Testis (tissue), 3 donors: ENCODE data around the gene KLK12. TPM values are rescaled to one million over a fixed set of nuclear protein-coding genes. Genes with fewer than 3 reads are reported as not detected.

Experiments used
- DNase-seq: peaks from one replicate; pipeline ENCODE4 v3.0.0-alpha.2; 2019
- H3K27ac ChIP-seq, 2 donors: fragments of 200-600 bp; sonication (generic); one replicate each; pipeline ENCODE4 v1.5.1; 2019
- H3K27me3 ChIP-seq: fragments of 200-600 bp; sonication (generic); one replicate; pipeline ENCODE4 v1.5.1; 2019
- H3K36me3 ChIP-seq: fragments of 200-600 bp; sonication (generic); one replicate; pipeline ENCODE4 v1.5.1; 2017; ENCODE audit warnings: low read depth; ENCODE audit errors: missing control alignments
- H3K4me1 ChIP-seq: fragments of 200-600 bp; sonication (generic); one replicate; pipeline ENCODE4 v1.5.1; 2019
- H3K4me3 ChIP-seq, 2 donors: fragments of 200-600 bp; sonication (generic); one replicate each; pipeline ENCODE4 v1.5.1; 2017 to 2019
- H3K9me3 ChIP-seq: fragments of 200-600 bp; sonication (generic); one replicate; pipeline ENCODE4 v1.5.1; 2017
- CTCF ChIP-seq, 3 experiments: fragments of 450-650 bp in 2 of 3; fragments of 200-600 bp in 1 of 3; sonication (generic) in 1 of 3; IDR thresholded peaks; one replicate each; pipeline ENCODE4 v1.5.1; 2016 to 2019; ENCODE audit warnings: antibody characterized with exemption in 3 of 3, mild to moderate bottlenecking in 2 of 3, moderate library complexity in 1 of 3
- POLR2A ChIP-seq: fragments of 450-650 bp; IDR thresholded peaks from one replicate; pipeline ENCODE4 v1.6.1; 2017; ENCODE audit warnings: antibody characterized with exemption, mild to moderate bottlenecking, moderate library complexity
- WGBS, 2 donors: methylation state at CpG; one replicate each; pipeline ENCODE4 v1.1.5; 2018; 5-methylcytosine and 5-hydroxymethylcytosine counted together
- intact Hi-C: fragments of 100-400 bp; cut with DNase I; formaldehyde crosslinking; loops from one replicate; pipeline ENCODE4 v1.15.1; 2023; ENCODE audit warnings: low total_unique reads
- polyA plus RNA-seq: library from polyadenylated mRNA; stranded (reverse); fragments of 350-450 nt; fragmentation: Illumina TruSeq; extraction: RNeasy Lipid Tissue Mini Kit (QIAGEN cat#74804); gene quantifications from one replicate; pipeline ENCODE4 v1.2.3, GENCODE V29; 2014; ENCODE audit warnings: low read depth, low replicate concordance; ENCODE audit not compliant: insufficient read depth
- total RNA-seq, 2 donors: library from RNA; depleted of rRNA; stranded (reverse); fragments of >200 nt; gene quantifications; one replicate each; pipeline ENCODE4 v1.2.3, GENCODE V29; 2016

Gene KLK12
- total and polyA plus RNA-seq, 3 donors from 2014 or later: 0.47 to 1.3 TPM; not detected in 1

GRCh38 chr19:51082611-51083010 is 47.8 kb upstream of the KLK12 start, which contains the start of gene KLK14:
TSS of gene KLK14 (minus strand) at chr19:51082887. CDS start at chr19:51082614, 273 bp downstream.
- Histone ChIP-seq H3K9me3 (no peaks in the 10 kb centered on the region), H3K27ac (no peak within 1 kb of the TSS), H3K27me3 (no peaks in the 10 kb centered on the region), H3K4me3 (no peak within 1 kb of the TSS), H3K4me1 (no peaks in the 10 kb centered on the region), H3K36me3 (no peaks in the 10 kb centered on the region)
- WGBS, 2 donors: 41 to 50% methylated on average over 7 of the region's 7 CpGs
- intact Hi-C loops: loop anchor here (10.0 kb wide), 1 partner anchor 58 kb away; the partner anchor contains the start of gene KLK11
- TF ChIP-seq CTCF (IDR thresholded peaks at IDR 0.05) (no peak), POLR2A (no peak)
- no peak for DNase-seq

- H3K36me3 ChIP-seq: no peaks in the 10 kb centered on the region
- TF ChIP-seq CTCF (IDR thresholded peaks at IDR 0.05): no peak
- no peak for TF ChIP-seq POLR2A
- DNase-seq: no peak
- no peaks in the 10 kb centered on the region for H3K4me1 ChIP-seq
- intact Hi-C loops: loop anchor here (10.0 kb wide), 1 partner anchor 57 kb away; the partner anchor contains the start of gene KLK11
- no peak overlapping the region for H3K27ac ChIP-seq
- 90 to 91% methylated on average over 14 of the region's 14 CpGs for WGBS, 2 donors
- H3K27me3 ChIP-seq: no peaks in the 10 kb centered on the region
- no peak overlapping the region for H3K4me3 ChIP-seq
- no peaks in the 10 kb centered on the region for H3K9me3 ChIP-seq
Observed at GRCh38 chr19:51081476-51081875, 46.7 kb upstream of the KLK12 start.

GRCh38 chr19:51079481-51080110 is 44.8 kb upstream of the KLK12 start:
- 54 to 73% methylated on average over 9 to 27 of the region's 27 CpGs for WGBS, 2 donors
- H3K4me1 ChIP-seq: no peaks in the 10 kb centered on the region
- intact Hi-C loops: loop anchor here (10.0 kb wide), 1 partner anchor 55 kb away; the partner anchor contains the start of gene KLK11
- no peaks in the 10 kb centered on the region for H3K27me3 ChIP-seq
- H3K4me3 ChIP-seq: no peak overlapping the region
- no peak for DNase-seq
- no peaks in the 10 kb centered on the region for H3K9me3 ChIP-seq
- no peaks in the 10 kb centered on the region for H3K36me3 ChIP-seq
- TF ChIP-seq POLR2A (no peak), CTCF (IDR thresholded peaks at IDR 0.05) (no peak)
- no peak overlapping the region for H3K27ac ChIP-seq

- Histone ChIP-seq H3K27me3 (no peaks in the 10 kb centered on the region), H3K27ac (no peak overlapping the region), H3K36me3 (no peaks in the 10 kb centered on the region), H3K4me1 (no peaks in the 10 kb centered on the region), H3K4me3 (no peak overlapping the region), H3K9me3 (no peaks in the 10 kb centered on the region)
- no peak for TF ChIP-seq POLR2A
- TF ChIP-seq CTCF (IDR thresholded peaks at IDR 0.05): no peak
- no peak for DNase-seq
- intact Hi-C loops: no loop called here
- 94 to 100% methylated on average over 6 of the region's 6 CpGs for WGBS, 2 donors
Observed at GRCh38 chr19:51078731-51079130, 43.9 kb upstream of the KLK12 start.

- TF ChIP-seq CTCF (IDR thresholded peaks at IDR 0.05): no peak
- no peak for TF ChIP-seq POLR2A
- WGBS, 2 donors: 77 to 89% methylated on average over 5 to 6 of the region's 6 CpGs
- Histone ChIP-seq H3K36me3 (no peaks in the 10 kb centered on the region), H3K4me1 (no peaks in the 10 kb centered on the region), H3K27me3 (no peaks in the 10 kb centered on the region), H3K4me3 (no peak overlapping the region), H3K9me3 (no peaks in the 10 kb centered on the region), H3K27ac (no peak overlapping the region)
- intact Hi-C loops: no loop called here
- no peak for DNase-seq
Observed at GRCh38 chr19:51078104-51078503, 43.3 kb upstream of the KLK12 start.
